Natural killer cell (primary cell): ENCODE data around the gene TRAIP. TPM values are rescaled to one million over a fixed set of nuclear protein-coding genes. Genes with fewer than 3 reads are reported as not detected.
A peak's percentile ranks its signal among the peaks of the same experiment; 100 is the strongest.
"Not testable (repeated sequence)": the region's sequence is repeated elsewhere in the genome, so short reads cannot be mapped to it uniquely, and the experiment has no call there.

Experiments
- ATAC-seq, 3 donors: fragments of 150-1000 bp in 2 of 3; fragments of 200-7000 bp in 1 of 3; cut with Tn5 transposase; 1 replicate in 1 of 3; 2 replicates in 2 of 3; pipeline ENCODE4 v1.10.0; 2021; ENCODE audit warnings: mild to moderate bottlenecking in 2 of 3, moderate library complexity in 2 of 3
- DNase-seq, 2 donors: peaks; one replicate each; pipeline versions ENCODE4 v3.0.0 to v3.0.0-alpha.2; 2013 to 2021; ENCODE audit warnings: mixed read lengths in 1 of 2
- H3K27ac ChIP-seq: one replicate; pipeline ENCODE4 v1.5.1; 2013; ENCODE audit warnings: mild to moderate bottlenecking, low read length
- H3K27me3 ChIP-seq: one replicate; pipeline ENCODE4 v1.6.1; 2013; ENCODE audit warnings: low read length; ENCODE audit not compliant: control insufficient read depth, insufficient read depth
- H3K36me3 ChIP-seq: one replicate; pipeline ENCODE4 v1.6.1; 2013; ENCODE audit warnings: low read length; ENCODE audit not compliant: control insufficient read depth, insufficient read depth
- H3K4me1 ChIP-seq: one replicate; pipeline ENCODE4 v1.6.1; 2013; ENCODE audit warnings: low read length; ENCODE audit not compliant: control insufficient read depth, insufficient read depth
- H3K4me3 ChIP-seq: one replicate; pipeline ENCODE4 v1.5.1; 2013; ENCODE audit warnings: low read length
- H3K9me3 ChIP-seq: one replicate; pipeline ENCODE4 v1.6.1; 2013; ENCODE audit warnings: low read length; ENCODE audit not compliant: control insufficient read depth, insufficient read depth
- H3K27ac Mint-ChIP-seq, 2 donors: one replicate each; pipeline ENCODE4 v1.8.0; 2022; ENCODE audit warnings: mild to moderate bottlenecking in 2 of 2, mixed read lengths in 2 of 2, moderate library complexity in 1 of 2
- H3K27me3 Mint-ChIP-seq, 2 donors: one replicate each; pipeline ENCODE4 v1.8.0; 2022; ENCODE audit warnings: low read depth in 2 of 2, mixed read lengths in 2 of 2
- H3K36me3 Mint-ChIP-seq: one replicate; pipeline ENCODE4 v1.8.0; 2022; ENCODE audit warnings: mixed read lengths
- H3K4me1 Mint-ChIP-seq, 2 donors: one replicate each; pipeline ENCODE4 v1.8.0; 2022; ENCODE audit warnings: mixed read lengths in 2 of 2
- H3K4me3 Mint-ChIP-seq: one replicate; pipeline ENCODE4 v1.8.0; 2022; ENCODE audit warnings: mild to moderate bottlenecking, moderate library complexity, mixed read lengths
- H3K9me3 Mint-ChIP-seq, 2 donors: one replicate each; pipeline ENCODE4 v1.8.0; 2022; ENCODE audit warnings: mixed read lengths in 2 of 2
- WGBS: methylation state at CpG from one replicate; pipeline ENCODE4 v1.1.7; 2013; ENCODE audit warnings: missing lambda C conversion rate; ENCODE audit not compliant: insufficient coverage; 5-methylcytosine and 5-hydroxymethylcytosine counted together
- intact Hi-C: fragments of 100-400 bp; cut with micrococcal nuclease; formaldehyde crosslinking; loops from one replicate; pipeline ENCODE4 v1.14.2; 2022
- total RNA-seq, 4 donors: library from RNA; stranded (reverse); fragments of 120-200 nt in 1 of 4; gene quantifications; one replicate each; pipeline versions ENCODE4 v1.2.3 to v1.2.4, GENCODE V29; 2013 to 2022
- TF ChIP-seq, protein P1 (sequence below): fragments of 200-600 bp; IDR thresholded peaks from one replicate; pipeline ENCODE4 v1.8.0; 2022; ENCODE audit warnings: antibody characterized with exemption

TRAIP gene
- total RNA-seq, 3 donors from 2014 or later (not counting 1 experiment from before 2014, with no cell fraction given): 3.3 to 6.2 (median 4.0) TPM

DNA sequence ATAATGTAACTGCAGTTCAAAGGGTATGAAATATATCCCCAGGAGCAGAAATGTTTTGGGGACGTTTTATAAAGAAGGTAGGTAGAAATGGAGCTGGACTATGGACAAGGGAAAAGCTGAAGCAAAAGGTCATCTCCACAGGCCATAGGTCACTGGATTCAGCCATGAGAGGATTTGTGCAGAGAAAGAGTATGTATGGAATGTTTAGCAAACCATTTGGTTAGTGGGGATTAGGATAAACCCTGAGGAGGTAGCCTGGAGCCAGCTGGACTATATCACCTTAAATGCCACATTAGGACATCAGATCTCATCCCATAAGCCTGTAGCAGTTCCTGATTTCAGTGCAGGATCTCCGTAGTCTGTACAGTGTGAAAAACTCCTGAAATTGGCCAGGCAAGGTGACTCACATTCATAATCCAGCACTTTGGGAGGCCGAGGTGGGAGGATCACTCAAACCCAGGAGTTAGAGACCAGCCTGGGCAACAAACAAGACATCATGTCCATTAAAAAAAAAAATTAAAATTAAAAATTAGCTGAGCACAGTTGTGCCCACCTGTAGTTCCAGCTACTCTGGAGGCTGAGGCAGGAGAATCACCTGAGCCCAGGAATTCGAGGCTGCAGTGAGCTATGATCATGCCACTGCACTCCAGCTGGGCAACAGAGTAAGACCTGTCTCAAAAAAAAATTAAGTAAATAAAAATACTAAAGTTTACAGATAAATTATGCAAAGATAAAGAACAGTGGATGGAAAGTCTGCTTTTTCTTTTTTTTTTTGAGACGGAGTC is 74.8 kb downstream of the TRAIP start:
- no peak overlapping the region for H3K27ac ChIP-seq
- peaks cover 29% of the 10 kb centered on the region for H3K4me1 ChIP-seq
- no peaks in the 10 kb centered on the region for H3K9me3 ChIP-seq
- Mint-ChIP-seq H3K36me3 (no peaks in the 10 kb centered on the region), H3K27ac (peak overlapping the region in 1 of 2 donors; percentile 11), H3K9me3 (no peaks in the 10 kb centered on the region), H3K4me1 (peaks cover 34 to 40% of the 10 kb centered on the region in 2 donors), H3K27me3 (no peaks in the 10 kb centered on the region), H3K4me3 (no peak overlapping the region)
- DNase-seq (no peak), ATAC-seq (no peak)
- no peaks in the 10 kb centered on the region for H3K27me3 ChIP-seq
- intact Hi-C loops: no loop called here
- TF ChIP-seq, protein P1, sequence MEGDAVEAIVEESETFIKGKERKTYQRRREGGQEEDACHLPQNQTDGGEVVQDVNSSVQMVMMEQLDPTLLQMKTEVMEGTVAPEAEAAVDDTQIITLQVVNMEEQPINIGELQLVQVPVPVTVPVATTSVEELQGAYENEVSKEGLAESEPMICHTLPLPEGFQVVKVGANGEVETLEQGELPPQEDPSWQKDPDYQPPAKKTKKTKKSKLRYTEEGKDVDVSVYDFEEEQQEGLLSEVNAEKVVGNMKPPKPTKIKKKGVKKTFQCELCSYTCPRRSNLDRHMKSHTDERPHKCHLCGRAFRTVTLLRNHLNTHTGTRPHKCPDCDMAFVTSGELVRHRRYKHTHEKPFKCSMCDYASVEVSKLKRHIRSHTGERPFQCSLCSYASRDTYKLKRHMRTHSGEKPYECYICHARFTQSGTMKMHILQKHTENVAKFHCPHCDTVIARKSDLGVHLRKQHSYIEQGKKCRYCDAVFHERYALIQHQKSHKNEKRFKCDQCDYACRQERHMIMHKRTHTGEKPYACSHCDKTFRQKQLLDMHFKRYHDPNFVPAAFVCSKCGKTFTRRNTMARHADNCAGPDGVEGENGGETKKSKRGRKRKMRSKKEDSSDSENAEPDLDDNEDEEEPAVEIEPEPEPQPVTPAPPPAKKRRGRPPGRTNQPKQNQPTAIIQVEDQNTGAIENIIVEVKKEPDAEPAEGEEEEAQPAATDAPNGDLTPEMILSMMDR: no peak
- no peak overlapping the region for H3K4me3 ChIP-seq
- WGBS: 93% methylated on average over 4 of the region's 5 CpGs
- H3K36me3 ChIP-seq: peaks cover 8% of the 10 kb centered on the region

DNA sequence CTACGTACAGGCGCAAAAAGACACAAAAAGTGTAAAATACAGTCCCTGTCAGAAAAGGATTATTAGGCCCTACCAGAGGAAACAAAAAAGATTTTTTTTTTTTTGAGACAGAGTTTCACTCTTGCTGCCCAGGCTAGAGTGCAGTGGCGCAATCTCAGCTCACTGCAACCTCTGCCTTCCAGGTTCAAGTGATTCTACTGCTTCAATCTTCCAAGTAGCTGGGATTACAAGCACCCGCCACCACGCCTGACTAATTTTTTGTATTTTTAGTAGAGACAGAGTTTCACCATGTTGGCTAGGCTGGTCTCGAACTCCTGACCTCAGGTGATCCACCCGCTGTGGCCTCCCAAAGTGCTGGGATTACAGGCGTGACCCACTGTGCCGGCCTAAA is 75.4 kb downstream of the TRAIP start:
- peaks cover 32 to 38% of the 10 kb centered on the region in 2 donors for H3K4me1 Mint-ChIP-seq
- H3K4me1 ChIP-seq: peaks cover 29% of the 10 kb centered on the region

GRCh38 chr3:49780080-49780974 is 76.0 kb downstream of the TRAIP start:
- Mint-ChIP-seq H3K4me3 (peak overlapping the region; percentile 35), H3K9me3 (no peaks in the 10 kb centered on the region), H3K27ac (peak overlapping the region; percentile 11 to 57), H3K27me3 (no peaks in the 10 kb centered on the region), H3K4me1 (peaks cover 27 to 35% of the 10 kb centered on the region in 2 donors), H3K36me3 (no peaks in the 10 kb centered on the region)
- no peak overlapping the region for H3K27ac ChIP-seq
- H3K9me3 ChIP-seq: no peaks in the 10 kb centered on the region
- intact Hi-C loops: no loop called here
- ATAC-seq (no peak), DNase-seq (no peak)
- no peak overlapping the region for H3K4me3 ChIP-seq
- peaks cover 23% of the 10 kb centered on the region for H3K4me1 ChIP-seq
- WGBS: 74% methylated on average over 3 of the region's 4 CpGs
- H3K36me3 ChIP-seq: peaks cover 8% of the 10 kb centered on the region
- TF ChIP-seq, protein P1: no peak
- no peaks in the 10 kb centered on the region for H3K27me3 ChIP-seq

More for the DNA sequence above, 75.4 kb downstream of the TRAIP start:
- ATAC-seq, H3K4me3 Mint-ChIP-seq, intact Hi-C loops, H3K36me3 ChIP-seq, H3K4me3 ChIP-seq, H3K27me3 ChIP-seq, H3K27ac ChIP-seq, H3K27me3 Mint-ChIP-seq, H3K9me3 ChIP-seq, H3K9me3 Mint-ChIP-seq, H3K36me3 Mint-ChIP-seq, DNase-seq: not testable (repeated sequence)
- WGBS: 92% methylated on average over 9 of the region's 9 CpGs
- peak overlapping the region in 1 of 2 donors; percentile 11 for H3K27ac Mint-ChIP-seq
